Measurements from ENCODE around the gene MLPH. TPM values are rescaled to one million over a fixed set of nuclear protein-coding genes. Genes with fewer than 3 reads are reported as not detected.

Gene MLPH
- total and polyA plus RNA-seq, 2 of the 13 experiments (the other 11 are each of a cell fraction or from before 2014, with no cell fraction given) = 0.12 TPM; not detected in 1

- TF ChIP-seq HES4 (CRISPR knock-in tag; IDR thresholded peaks at IDR 0.05; ENCODE audit: borderline replicate concordance) = 0 out of 2 replicates have a peak, but pooled peaks have one; percentile 77
- peak; percentile 64; the same call in 1 of the 2 replicates for TF ChIP-seq THAP9 (CRISPR knock-in tag; IDR thresholded peaks at IDR 0.05; ENCODE audit: borderline replicate concordance)
- no peak; the same call in 1 of the 2 replicates for TF ChIP-seq JUNB (CRISPR knock-in tag; IDR thresholded peaks at IDR 0.05; ENCODE audit: borderline replicate concordance)
- TF ChIP-seq ZNF432 (CRISPR knock-in tag; IDR thresholded peaks at IDR 0.05; ENCODE audit: borderline replicate concordance) = no peak
- no peak; the same call in 1 of the 2 replicates for TF ChIP-seq ZBTB3 (CRISPR knock-in tag; IDR thresholded peaks at IDR 0.05; ENCODE audit: borderline replicate concordance, low read depth)
- peak; percentile 93; the same call in 1 of the 2 replicates for TF ChIP-seq KDM3A (CRISPR knock-in tag; IDR thresholded peaks at IDR 0.05; ENCODE audit: low read depth)
- peak; percentile 79; the same call in 1 of the 2 replicates for TF ChIP-seq ZNF724P (CRISPR knock-in tag; IDR thresholded peaks at IDR 0.05; ENCODE audit: borderline replicate concordance)
- TF ChIP-seq TOPORS (CRISPR knock-in tag; IDR thresholded peaks at IDR 0.05) = no peak; the same call in 1 of the 2 replicates
- TF ChIP-seq ZNF484 (CRISPR knock-in tag; IDR thresholded peaks at IDR 0.05; ENCODE audit: borderline replicate concordance, low read depth) = no peak
- TF ChIP-seq ZBTB26 (CRISPR knock-in tag; IDR thresholded peaks at IDR 0.05; ENCODE audit: borderline replicate concordance) = no peak; the same call in 1 of the 2 replicates
- peak; percentile 65 for TF ChIP-seq ZNF407 (CRISPR knock-in tag; IDR thresholded peaks at IDR 0.05; ENCODE audit: not compliant biosample characterization)
- TF ChIP-seq ETV5 (CRISPR knock-in tag; IDR thresholded peaks at IDR 0.05; ENCODE audit: borderline replicate concordance) = peak; percentile 95
- no peak for TF ChIP-seq SYNCRIP (IDR thresholded peaks at IDR 0.05; ENCODE audit: insufficient read depth, low read depth, low read length)
- peak; percentile 88 for TF ChIP-seq ERF (CRISPR knock-in tag; IDR thresholded peaks at IDR 0.05)
- TF ChIP-seq IKZF4 (CRISPR knock-in tag; IDR thresholded peaks at IDR 0.05; ENCODE audit: borderline replicate concordance, low read depth, not compliant biosample characterization) = no peak
Measured at GRCh38 chr2:237590272-237591140, 103.5 kb downstream of the MLPH start, which contains the start of gene RAB17 (continued).
